ENCODE measurements around the gene ACO2.
"Not testable (repeated sequence)": the region's sequence is repeated elsewhere in the genome, so short reads cannot be mapped to it uniquely, and the experiment has no call there.

ACO2 gene

DNA sequence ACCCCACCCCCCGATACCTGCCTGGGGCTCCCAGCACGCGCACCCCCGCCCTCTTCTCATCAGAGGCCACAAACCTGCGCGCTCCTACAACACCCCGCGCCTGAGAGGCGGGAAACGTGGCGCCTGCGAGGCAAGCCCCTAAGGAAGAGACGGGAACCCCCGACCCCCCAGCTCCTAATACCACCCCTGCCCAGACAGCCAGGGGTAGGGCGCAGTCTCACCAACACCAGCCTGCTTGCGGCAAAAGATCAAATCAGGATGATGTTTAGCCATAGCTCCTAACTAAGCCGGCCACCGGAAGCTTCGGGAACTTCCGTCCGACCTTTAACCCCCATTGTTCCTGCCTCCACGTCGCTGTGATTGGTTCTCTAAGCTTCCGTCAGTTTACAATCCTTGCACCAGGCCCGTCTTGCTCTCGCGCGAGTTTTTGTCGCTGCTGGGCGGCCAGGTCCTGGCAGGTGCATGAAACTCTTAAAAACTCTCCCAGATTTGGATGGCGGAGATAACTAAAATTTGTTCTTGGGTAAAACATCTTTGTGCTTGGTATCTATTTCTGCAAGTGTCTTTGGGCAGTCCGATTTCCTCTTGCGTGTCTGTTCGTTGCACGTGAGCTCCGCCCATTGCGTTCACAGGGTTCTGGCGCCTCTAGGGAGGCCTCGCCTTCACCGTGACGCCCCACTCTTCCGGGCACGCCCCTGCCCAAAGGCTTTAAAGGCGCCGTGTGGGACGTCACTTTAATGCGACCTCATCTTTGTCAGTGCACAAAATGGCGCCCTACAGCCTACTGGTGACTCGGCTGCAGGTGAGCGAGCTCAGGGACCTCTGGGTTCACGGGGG is at the start of gene ACO2, which contains the start of gene PHF5A:
Gene ACO2 (plus strand): TSS at position 737 of the 837 bp plus-strand sequence. CDS start 30 bp downstream, at position 767.
Gene PHF5A (minus strand): TSS at position 312 of the 837 bp plus-strand sequence. CDS start 39 bp downstream, at position 273.
- peak within 1 kb of the TSS; percentile 98 for H3K27ac ChIP-seq (ENCODE audit: low read depth, low read length)
- H3K4me3 ChIP-seq (ENCODE audit: low read length): peak within 1 kb of the TSS; percentile 93
- H3K4me1 ChIP-seq (ENCODE audit: control insufficient read depth, insufficient read depth, low read length): peaks cover 11% of the 10 kb centered on the region
- peak within 1 kb of the TSS; percentile 88 for H3K9ac ChIP-seq (ENCODE audit: low read length)
- H3K27me3 ChIP-seq (ENCODE audit: control insufficient read depth, insufficient read depth, low read length): no peaks in the 10 kb centered on the region
- peaks cover 26% of the 10 kb centered on the region for H3K36me3 ChIP-seq (ENCODE audit: control insufficient read depth, insufficient read depth, low read length)

GRCh38 chr22:41425660-41426365 is 43.1 kb upstream of the ACO2 start:
- no peak overlapping the region for H3K4me3 ChIP-seq (ENCODE audit: low read length)
- no peak overlapping the region for H3K27ac ChIP-seq (ENCODE audit: low read depth, low read length)
- H3K27me3 ChIP-seq (ENCODE audit: control insufficient read depth, insufficient read depth, low read length): no peaks in the 10 kb centered on the region
- no peaks in the 10 kb centered on the region for H3K4me1 ChIP-seq (ENCODE audit: control insufficient read depth, insufficient read depth, low read length)
- no peak overlapping the region for H3K9ac ChIP-seq (ENCODE audit: low read length)
- peaks cover 13% of the 10 kb centered on the region for H3K36me3 ChIP-seq (ENCODE audit: control insufficient read depth, insufficient read depth, low read length)

DNA sequence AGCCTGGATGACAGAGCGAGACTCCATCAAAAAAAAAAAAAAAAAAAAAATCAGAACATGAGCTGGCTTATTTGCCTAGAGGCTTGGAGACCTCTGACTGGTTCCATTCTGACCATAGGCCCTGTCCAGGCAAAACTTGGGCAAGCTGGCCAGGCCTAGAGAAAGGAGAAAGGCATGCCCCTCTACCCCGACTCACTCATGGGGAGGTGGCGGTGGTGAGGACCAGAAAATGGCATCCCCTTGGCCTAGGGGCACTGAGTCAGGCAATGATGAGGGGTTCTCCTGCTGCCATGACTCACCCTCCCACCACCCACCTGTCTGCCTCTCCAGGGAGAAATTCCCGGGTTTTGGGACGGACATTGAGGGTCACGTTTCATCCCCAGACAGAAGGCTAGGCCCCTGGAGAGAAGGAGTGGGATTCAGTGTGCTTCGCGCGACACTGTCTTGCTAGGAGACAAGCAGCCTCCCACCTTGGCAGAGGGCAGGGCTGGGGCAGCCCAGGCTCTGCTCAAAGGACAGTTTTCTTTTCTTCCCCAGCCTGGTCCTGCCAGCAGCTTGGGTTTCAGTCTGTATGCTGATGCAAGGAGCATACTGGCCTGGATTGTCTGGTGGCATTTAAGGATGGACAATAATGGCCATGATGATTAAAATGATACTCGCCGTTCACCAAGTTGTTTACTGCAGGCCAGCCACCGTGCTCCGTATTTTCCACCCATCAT is 39.5 kb upstream of the ACO2 start:
- Histone ChIP-seq H3K27me3 (ENCODE audit: control insufficient read depth, insufficient read depth, low read length) (no peaks in the 10 kb centered on the region), H3K4me3 (ENCODE audit: low read length) (no peak overlapping the region), H3K4me1 (ENCODE audit: control insufficient read depth, insufficient read depth, low read length) (no peaks in the 10 kb centered on the region), H3K9ac (ENCODE audit: low read length) (no peak overlapping the region), H3K36me3 (ENCODE audit: control insufficient read depth, insufficient read depth, low read length) (peaks cover 16% of the 10 kb centered on the region), H3K27ac (ENCODE audit: low read depth, low read length) (no peak overlapping the region)

DNA sequence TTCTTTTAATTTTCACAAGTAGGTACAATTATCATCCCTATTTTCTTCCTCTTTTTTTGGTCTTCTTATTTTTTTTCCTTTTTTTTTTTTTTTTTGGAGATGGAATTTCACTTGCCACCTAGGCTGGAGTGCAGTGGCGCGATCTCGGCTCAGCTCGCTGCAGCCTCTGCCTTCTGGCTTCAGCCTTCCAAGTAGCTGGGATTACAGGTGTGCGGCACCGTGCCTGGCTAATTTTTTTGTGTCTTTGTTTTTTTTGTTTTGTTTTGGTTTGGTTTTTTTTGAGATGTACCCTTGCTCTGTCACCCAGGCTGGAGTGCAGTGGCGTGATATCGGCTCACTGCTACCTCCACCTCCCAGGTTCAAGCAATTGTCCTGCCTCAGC is 39.0 kb upstream of the ACO2 start:
- Histone ChIP-seq H3K27ac (ENCODE audit: low read depth, low read length) (no peak overlapping the region), H3K9ac (ENCODE audit: low read length) (no peak overlapping the region)

GRCh38 chr22:41431656-41432055 is 37.3 kb upstream of the ACO2 start:
- Histone ChIP-seq H3K27ac (ENCODE audit: low read depth, low read length) (no peak overlapping the region), H3K36me3 (ENCODE audit: control insufficient read depth, insufficient read depth, low read length) (peaks cover 23% of the 10 kb centered on the region), H3K4me1 (ENCODE audit: control insufficient read depth, insufficient read depth, low read length) (no peaks in the 10 kb centered on the region), H3K27me3 (ENCODE audit: control insufficient read depth, insufficient read depth, low read length) (no peaks in the 10 kb centered on the region), H3K9ac (ENCODE audit: low read length) (no peak overlapping the region), H3K4me3 (ENCODE audit: low read length) (no peak overlapping the region)

More for the DNA sequence above, 39.0 kb upstream of the ACO2 start:
- Histone ChIP-seq H3K27me3 (ENCODE audit: control insufficient read depth, insufficient read depth, low read length) (no peaks in the 10 kb centered on the region), H3K4me1 (ENCODE audit: control insufficient read depth, insufficient read depth, low read length) (no peaks in the 10 kb centered on the region), H3K36me3 (ENCODE audit: control insufficient read depth, insufficient read depth, low read length) (peaks cover 14% of the 10 kb centered on the region), H3K4me3 (ENCODE audit: low read length) (no peak overlapping the region)

DNA sequence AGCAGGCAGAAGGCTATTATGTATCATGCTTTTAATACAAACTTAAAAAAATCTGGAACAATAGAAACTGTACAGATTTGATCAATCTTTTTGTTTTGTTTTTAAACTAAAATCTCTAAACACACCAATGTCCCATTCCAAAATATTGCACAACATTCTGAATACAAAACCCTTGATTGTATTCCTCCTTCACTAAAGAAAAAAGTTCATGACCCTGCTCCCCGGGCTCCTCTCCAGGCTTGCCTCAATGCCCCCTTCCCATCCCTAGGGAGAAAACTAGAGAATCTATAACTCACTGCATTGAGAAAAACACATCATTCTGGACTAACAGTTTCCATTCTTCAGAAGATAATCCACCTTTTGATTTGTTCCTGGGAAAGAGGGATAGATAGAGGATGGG is 35.4 kb upstream of the ACO2 start:
- not testable (repeated sequence) for H3K4me3 ChIP-seq (ENCODE audit: low read length); H3K27me3 ChIP-seq (ENCODE audit: control insufficient read depth, insufficient read depth, low read length); H3K27ac ChIP-seq (ENCODE audit: low read depth, low read length); H3K4me1 ChIP-seq (ENCODE audit: control insufficient read depth, insufficient read depth, low read length); H3K9ac ChIP-seq (ENCODE audit: low read length)
- peaks cover 29% of the 10 kb centered on the region for H3K36me3 ChIP-seq (ENCODE audit: control insufficient read depth, insufficient read depth, low read length)

- H3K27me3 ChIP-seq (ENCODE audit: control insufficient read depth, insufficient read depth, low read length); H3K27ac ChIP-seq (ENCODE audit: low read depth, low read length); H3K4me1 ChIP-seq (ENCODE audit: control insufficient read depth, insufficient read depth, low read length); H3K9ac ChIP-seq (ENCODE audit: low read length); H3K4me3 ChIP-seq (ENCODE audit: low read length): not testable (repeated sequence)
- peaks cover 29% of the 10 kb centered on the region for H3K36me3 ChIP-seq (ENCODE audit: control insufficient read depth, insufficient read depth, low read length)
Observed at GRCh38 chr22:41434361-41435003, 34.4 kb upstream of the ACO2 start.

DNA sequence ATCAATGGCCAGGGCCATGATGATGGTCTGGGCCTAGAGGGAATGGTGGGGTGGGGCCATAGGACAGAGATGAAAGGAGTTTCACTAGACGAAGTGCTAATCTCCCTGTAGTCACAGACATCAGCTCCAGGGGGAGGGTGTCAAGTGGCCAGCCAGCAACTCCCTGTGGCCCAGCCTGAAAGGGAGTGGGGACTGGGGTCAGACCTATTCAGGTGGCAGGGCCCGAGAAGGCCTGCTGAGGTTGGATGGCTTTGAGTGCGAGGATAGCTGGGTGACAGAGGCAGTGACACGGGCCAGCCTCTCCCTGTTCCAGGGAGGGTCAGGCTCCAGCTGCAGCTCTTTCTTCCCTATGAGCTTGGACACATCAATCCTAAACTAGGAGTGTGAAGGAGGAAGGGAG is 33.4 kb upstream of the ACO2 start:
- Histone ChIP-seq H3K36me3 (ENCODE audit: control insufficient read depth, insufficient read depth, low read length) (peaks cover 29% of the 10 kb centered on the region), H3K27me3 (ENCODE audit: control insufficient read depth, insufficient read depth, low read length) (no peaks in the 10 kb centered on the region), H3K4me3 (ENCODE audit: low read length) (no peak overlapping the region), H3K9ac (ENCODE audit: low read length) (no peak overlapping the region), H3K27ac (ENCODE audit: low read depth, low read length) (no peak overlapping the region), H3K4me1 (ENCODE audit: control insufficient read depth, insufficient read depth, low read length) (no peaks in the 10 kb centered on the region)

DNA sequence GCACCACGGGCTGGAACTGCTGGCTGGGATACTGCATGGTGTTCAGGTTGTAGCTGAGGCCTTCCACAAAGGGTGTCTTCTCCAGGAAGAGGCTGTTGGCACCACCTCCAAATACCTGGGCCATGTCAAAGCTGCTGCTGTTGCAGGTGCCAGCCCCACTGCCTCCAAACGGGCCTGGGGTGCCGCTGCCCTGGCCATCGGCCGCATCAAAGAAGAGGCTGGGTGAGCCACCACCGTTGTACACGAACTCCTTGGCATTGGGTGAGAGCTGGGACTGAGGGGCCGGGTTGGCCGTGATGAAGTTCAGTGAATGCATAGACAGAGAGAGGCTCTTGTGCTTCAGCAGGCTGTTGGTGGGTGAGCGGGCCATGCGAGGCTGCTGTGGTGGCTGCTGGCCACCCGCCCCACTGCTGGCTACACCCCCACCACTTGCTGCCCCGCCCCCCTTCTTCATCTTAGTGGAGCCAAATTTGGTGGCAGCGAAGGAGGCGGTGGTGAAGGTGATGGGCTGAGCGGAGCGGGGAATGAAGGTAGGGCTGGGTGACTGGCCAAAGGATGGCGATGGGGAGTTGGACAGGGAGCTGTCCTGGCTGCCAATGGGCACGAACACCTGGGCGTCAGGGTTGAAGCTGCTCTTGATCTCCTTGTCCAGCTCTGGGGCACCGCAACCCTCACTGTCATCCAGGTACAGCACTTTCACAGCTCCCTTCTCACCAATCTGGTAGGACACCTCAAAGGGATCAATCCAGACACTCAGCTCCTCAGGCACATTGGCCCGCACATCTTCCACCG is 32.4 kb upstream of the ACO2 start:
- Histone ChIP-seq H3K9ac (ENCODE audit: low read length) (no peak overlapping the region), H3K27me3 (ENCODE audit: control insufficient read depth, insufficient read depth, low read length) (no peaks in the 10 kb centered on the region), H3K36me3 (ENCODE audit: control insufficient read depth, insufficient read depth, low read length) (peaks cover 28% of the 10 kb centered on the region), H3K27ac (ENCODE audit: low read depth, low read length) (no peak overlapping the region), H3K4me3 (ENCODE audit: low read length) (no peak overlapping the region), H3K4me1 (ENCODE audit: control insufficient read depth, insufficient read depth, low read length) (no peaks in the 10 kb centered on the region)

DNA sequence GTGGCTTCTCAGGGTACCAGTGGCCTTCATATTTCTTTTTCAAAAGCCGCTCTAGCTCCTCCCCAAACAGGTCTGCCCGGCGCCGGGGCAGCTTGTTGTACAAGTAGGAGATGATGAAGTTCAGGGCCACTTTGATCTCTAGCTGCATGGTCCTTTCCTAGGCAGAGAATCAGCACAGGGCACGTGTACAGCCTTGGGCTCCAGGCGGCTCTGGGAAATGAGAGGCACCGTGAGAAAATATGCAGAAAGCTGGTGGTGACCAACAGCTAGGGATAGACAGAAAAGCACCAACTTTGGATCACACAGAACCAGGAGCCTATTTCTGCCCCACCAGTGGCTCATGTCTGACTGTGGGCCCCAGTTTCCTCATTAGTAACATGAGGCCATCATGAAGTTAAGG is 31.7 kb upstream of the ACO2 start:
- Histone ChIP-seq H3K27me3 (ENCODE audit: control insufficient read depth, insufficient read depth, low read length) (no peaks in the 10 kb centered on the region), H3K36me3 (ENCODE audit: control insufficient read depth, insufficient read depth, low read length) (peaks cover 24% of the 10 kb centered on the region), H3K27ac (ENCODE audit: low read depth, low read length) (no peak overlapping the region), H3K4me3 (ENCODE audit: low read length) (no peak overlapping the region), H3K4me1 (ENCODE audit: control insufficient read depth, insufficient read depth, low read length) (no peaks in the 10 kb centered on the region), H3K9ac (ENCODE audit: low read length) (no peak overlapping the region)

DNA sequence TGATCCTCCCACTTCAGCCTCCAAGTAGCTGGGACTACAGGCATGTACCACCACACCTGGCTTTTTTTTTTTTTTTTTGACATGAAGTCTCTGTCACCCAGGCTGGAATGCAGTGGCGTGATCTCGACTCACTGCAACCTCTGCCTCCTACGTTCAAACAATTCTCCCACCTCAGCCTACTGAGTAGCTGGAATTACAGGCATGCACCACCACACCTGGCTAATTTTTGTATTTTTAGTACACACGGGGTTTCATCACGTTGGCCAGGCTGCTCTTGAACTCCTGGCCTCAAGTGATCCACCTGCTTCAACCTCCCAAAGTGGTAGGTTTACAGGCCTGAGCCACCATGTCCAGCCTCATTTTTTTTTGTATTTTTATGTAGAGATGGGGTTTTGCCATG is 28.4 kb upstream of the ACO2 start:
- not testable (repeated sequence) for H3K9ac ChIP-seq (ENCODE audit: low read length); H3K4me1 ChIP-seq (ENCODE audit: control insufficient read depth, insufficient read depth, low read length); H3K4me3 ChIP-seq (ENCODE audit: low read length); H3K27me3 ChIP-seq (ENCODE audit: control insufficient read depth, insufficient read depth, low read length); H3K27ac ChIP-seq (ENCODE audit: low read depth, low read length)
- peaks cover 20% of the 10 kb centered on the region for H3K36me3 ChIP-seq (ENCODE audit: control insufficient read depth, insufficient read depth, low read length)
